Measurements from ENCODE around the gene SOST. TPM values are rescaled to one million over a fixed set of nuclear protein-coding genes. Genes with fewer than 3 reads are reported as not detected.

Gene SOST
- total RNA-seq, 1 donor from 2014 or later: not detected

DNA sequence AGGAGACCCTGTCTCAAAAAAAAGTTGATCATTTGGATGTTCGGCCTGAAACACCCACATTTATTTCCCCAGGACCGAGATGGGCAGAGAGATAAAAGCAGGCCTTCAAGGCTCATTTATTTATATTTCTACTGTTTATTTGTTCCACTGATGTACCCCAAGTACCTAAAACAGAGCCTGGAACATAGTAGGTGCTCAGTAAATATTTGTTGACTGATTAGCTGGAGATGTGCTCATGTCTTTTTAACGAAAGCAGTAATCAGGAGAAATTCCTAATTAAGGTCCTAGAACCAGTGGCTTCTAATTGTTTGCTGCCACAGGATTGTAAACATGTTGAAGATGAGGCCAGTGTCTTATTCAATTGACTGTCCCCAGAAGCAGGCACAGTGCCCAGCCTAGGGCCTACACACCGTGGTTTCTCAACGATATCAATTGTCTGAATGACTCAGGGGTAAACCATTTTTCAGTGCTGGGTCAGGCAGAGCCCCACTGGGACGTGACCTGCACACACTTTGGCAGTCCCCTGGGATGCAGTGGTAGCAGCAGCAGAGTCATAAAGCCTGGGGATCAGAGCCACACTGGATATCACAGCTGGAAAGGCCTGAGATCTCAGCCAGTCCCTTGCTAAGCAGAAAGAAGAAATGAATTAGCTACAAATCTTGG, 34.8 kb downstream of the SOST start:
- H3K36me3 ChIP-seq (ENCODE audit: insufficient read depth, low read length): no peaks in the 10 kb centered on the region
- H3K4me1 ChIP-seq (ENCODE audit: insufficient read depth, low read length): peaks cover 5% of the 10 kb centered on the region
- no peak for TF ChIP-seq EZH2 (IDR thresholded peaks at IDR 0.05; ENCODE audit: insufficient read depth, low read length)
- TF ChIP-seq CTCF (IDR thresholded peaks at IDR 0.05; ENCODE audit: insufficient read depth, low read depth, low read length): no peak
- Mint-ChIP-seq H3K36me3 (ENCODE audit: low read depth, unreplicated experiment) (no peaks in the 10 kb centered on the region), H3K27ac (ENCODE audit: unreplicated experiment) (peak overlapping the region; percentile 53), H3K27me3 (ENCODE audit: low read depth, unreplicated experiment) (no peaks in the 10 kb centered on the region), H3K9me3 (ENCODE audit: unreplicated experiment) (no peaks in the 10 kb centered on the region), H3K4me1 (ENCODE audit: low read depth, unreplicated experiment) (peaks cover 18% of the 10 kb centered on the region), H3K4me3 (ENCODE audit: unreplicated experiment) (no peak overlapping the region)
- FAIRE-seq: peak; percentile 55
- DNase-seq (ENCODE audit: low read depth): peak; percentile 51
- H3K27ac ChIP-seq (ENCODE audit: low read depth, low read length): no peak overlapping the region
- no peaks in the 10 kb centered on the region for H3K79me2 ChIP-seq (ENCODE audit: insufficient read depth, low read length)
- H3K9ac ChIP-seq (ENCODE audit: low read length): no peak overlapping the region
- H2AFZ ChIP-seq (ENCODE audit: low read depth, low read length): no peak overlapping the region
- H3K4me2 ChIP-seq (ENCODE audit: low read length): no peak overlapping the region
- no peak overlapping the region for H3K4me3 ChIP-seq (ENCODE audit: insufficient read depth, low read depth, low read length)
- no peaks in the 10 kb centered on the region for H4K20me1 ChIP-seq (ENCODE audit: insufficient read depth, low read length)
- H3K27me3 ChIP-seq (ENCODE audit: insufficient read depth, low read length): no peaks in the 10 kb centered on the region
- H3K9me3 ChIP-seq (ENCODE audit: insufficient read depth, low read depth, low read length): no peaks in the 10 kb centered on the region

GRCh38 chr17:43722870-43723665, 35.5 kb downstream of the SOST start:
- Histone ChIP-seq H3K79me2 (ENCODE audit: insufficient read depth, low read length) (no peaks in the 10 kb centered on the region), H3K36me3 (ENCODE audit: insufficient read depth, low read length) (no peaks in the 10 kb centered on the region), H3K27me3 (ENCODE audit: insufficient read depth, low read length) (no peaks in the 10 kb centered on the region), H3K4me1 (ENCODE audit: insufficient read depth, low read length) (peaks cover 5% of the 10 kb centered on the region), H4K20me1 (ENCODE audit: insufficient read depth, low read length) (no peaks in the 10 kb centered on the region), H3K4me2 (ENCODE audit: low read length) (no peak overlapping the region), H3K4me3 (ENCODE audit: insufficient read depth, low read depth, low read length) (no peak overlapping the region), H2AFZ (ENCODE audit: low read depth, low read length) (no peak overlapping the region), H3K9me3 (ENCODE audit: insufficient read depth, low read depth, low read length) (no peaks in the 10 kb centered on the region), H3K27ac (ENCODE audit: low read depth, low read length) (no peak overlapping the region), H3K9ac (ENCODE audit: low read length) (no peak overlapping the region)
- no peaks in the 10 kb centered on the region for H3K9me3 Mint-ChIP-seq (ENCODE audit: unreplicated experiment)
- DNase-seq (ENCODE audit: low read depth): no peak
- no peak for TF ChIP-seq CTCF (IDR thresholded peaks at IDR 0.05; ENCODE audit: insufficient read depth, low read depth, low read length)
- no peak for TF ChIP-seq EZH2 (IDR thresholded peaks at IDR 0.05; ENCODE audit: insufficient read depth, low read length)
- no peak for FAIRE-seq
- peaks cover 20% of the 10 kb centered on the region for H3K4me1 Mint-ChIP-seq (ENCODE audit: low read depth, unreplicated experiment)
- H3K27ac Mint-ChIP-seq (ENCODE audit: unreplicated experiment): peak overlapping the region; percentile 53
- peaks cover 2% of the 10 kb centered on the region for H3K27me3 Mint-ChIP-seq (ENCODE audit: low read depth, unreplicated experiment)
- H3K36me3 Mint-ChIP-seq (ENCODE audit: low read depth, unreplicated experiment): no peaks in the 10 kb centered on the region
- peak overlapping the region; percentile 57 for H3K4me3 Mint-ChIP-seq (ENCODE audit: unreplicated experiment)

DNA sequence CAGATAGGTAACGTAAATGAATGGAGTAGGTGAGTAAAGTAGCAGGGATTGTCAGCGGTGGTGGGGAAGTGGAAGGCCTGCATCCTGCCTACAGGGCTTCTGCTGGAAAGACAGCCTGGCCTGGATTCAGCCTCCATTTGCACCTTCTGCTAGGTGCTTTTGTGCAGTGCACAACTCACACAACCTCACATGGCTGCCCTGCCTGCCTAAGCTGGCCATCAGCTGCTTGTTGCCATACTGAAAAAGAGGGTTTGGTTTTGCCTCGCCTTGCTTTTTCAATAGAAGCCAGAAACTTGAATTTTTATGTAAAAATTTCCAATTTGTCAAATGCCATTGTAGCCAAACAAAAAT, 36.3 kb downstream of the SOST start:
- Histone ChIP-seq H3K79me2 (ENCODE audit: insufficient read depth, low read length) (no peaks in the 10 kb centered on the region), H2AFZ (ENCODE audit: low read depth, low read length) (no peak overlapping the region), H3K27me3 (ENCODE audit: insufficient read depth, low read length) (no peaks in the 10 kb centered on the region), H3K9ac (ENCODE audit: low read length) (no peak overlapping the region), H4K20me1 (ENCODE audit: insufficient read depth, low read length) (no peaks in the 10 kb centered on the region), H3K36me3 (ENCODE audit: insufficient read depth, low read length) (no peaks in the 10 kb centered on the region), H3K27ac (ENCODE audit: low read depth, low read length) (no peak overlapping the region), H3K4me1 (ENCODE audit: insufficient read depth, low read length) (peaks cover 5% of the 10 kb centered on the region), H3K9me3 (ENCODE audit: insufficient read depth, low read depth, low read length) (no peaks in the 10 kb centered on the region), H3K4me3 (ENCODE audit: insufficient read depth, low read depth, low read length) (no peak overlapping the region), H3K4me2 (ENCODE audit: low read length) (no peak overlapping the region)
- Mint-ChIP-seq H3K36me3 (ENCODE audit: low read depth, unreplicated experiment) (no peaks in the 10 kb centered on the region), H3K27me3 (ENCODE audit: low read depth, unreplicated experiment) (peaks cover 2% of the 10 kb centered on the region), H3K4me1 (ENCODE audit: low read depth, unreplicated experiment) (peaks cover 20% of the 10 kb centered on the region), H3K9me3 (ENCODE audit: unreplicated experiment) (no peaks in the 10 kb centered on the region), H3K27ac (ENCODE audit: unreplicated experiment) (no peak overlapping the region), H3K4me3 (ENCODE audit: unreplicated experiment) (no peak overlapping the region)
- no peak for DNase-seq (ENCODE audit: low read depth)
- no peak for TF ChIP-seq CTCF (IDR thresholded peaks at IDR 0.05; ENCODE audit: insufficient read depth, low read depth, low read length)
- TF ChIP-seq EZH2 (IDR thresholded peaks at IDR 0.05; ENCODE audit: insufficient read depth, low read length): no peak
- no peak for FAIRE-seq
